GM13977 (cell line): ENCODE data around the gene NCSTN.

Experiments used
- DNase-seq: peaks from one replicate; pipeline ENCODE4 v3.0.0; 2012; ENCODE audit warnings: low spot score
- CTCF ChIP-seq: IDR thresholded peaks from 2 replicates; pipeline ENCODE4 v1.5.1; 2012; ENCODE audit warnings: mild to moderate bottlenecking, control low read depth; ENCODE audit not compliant: insufficient read depth; ENCODE audit errors: extremely low read depth, missing control alignments
- in situ Hi-C: fragments of 300-500 bp; cut with MboI; formaldehyde crosslinking; loops from one replicate; pipeline ENCODE4 v1.12.0; 2022; ENCODE audit warnings: low sequenced_read_pairs, low pct_unique_long_range_greater_than_20kb, mixed read lengths, inconsistent platforms; ENCODE audit not compliant: unreplicated experiment

NCSTN gene

GRCh38 chr1:160367934-160368923 is 25.0 kb downstream of the NCSTN start:
- in situ Hi-C loops = no loop called here
- DNase-seq = no peak
- TF ChIP-seq CTCF = no peak

- TF ChIP-seq CTCF = no peak
- DNase-seq = no peak
- in situ Hi-C loops = no loop called here
These were observed 25.9 kb downstream of the NCSTN start for GRCh38 chr1:160369087-160369486.

- TF ChIP-seq CTCF = no peak
- in situ Hi-C loops = no loop called here
- DNase-seq = no peak
These were observed 27.6 kb downstream of the NCSTN start for GRCh38 chr1:160370561-160371345.

GRCh38 chr1:160371346-160371631 is 28.1 kb downstream of the NCSTN start:
- in situ Hi-C loops = no loop called here
- no peak for TF ChIP-seq CTCF
- DNase-seq = no peak

- DNase-seq = no peak
- no peak for TF ChIP-seq CTCF
- in situ Hi-C loops = no loop called here
These were observed 28.6 kb downstream of the NCSTN start for GRCh38 chr1:160371756-160372155.

GRCh38 chr1:160373696-160374095 is 30.5 kb downstream of the NCSTN start:
- in situ Hi-C loops = no loop called here
- no peak for DNase-seq
- TF ChIP-seq CTCF = no peak
